ENCODE results near the gene ZFAND3. TPM values are rescaled to one million over a fixed set of nuclear protein-coding genes. Genes with fewer than 3 reads are reported as not detected.
A peak's percentile ranks its signal among the peaks of the same experiment; 100 is the strongest.

Gene ZFAND3
- total and polyA plus RNA-seq, 2 of the 4 experiments (the other 2 are of a cell fraction): 10.9 to 26.7 TPM

DNA sequence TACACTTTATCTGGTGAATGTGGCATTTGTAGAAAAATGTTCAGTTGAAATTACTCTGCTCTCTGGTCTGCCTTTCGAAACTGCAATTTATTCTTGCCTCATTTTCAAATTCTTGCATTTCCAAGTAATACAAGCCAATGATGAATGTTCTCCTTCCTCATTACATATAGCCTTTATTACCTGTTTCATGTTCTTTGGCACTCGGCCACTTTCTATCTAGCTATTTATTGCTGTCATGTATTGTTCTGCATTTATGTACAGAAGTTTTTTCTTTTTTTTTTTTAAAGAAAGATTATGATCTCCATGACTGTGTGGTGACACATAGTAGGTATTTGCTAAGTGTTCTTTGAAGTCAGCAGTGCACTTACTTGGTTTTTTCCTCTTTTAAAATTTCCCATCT is 261.4 kb downstream of the ZFAND3 start:
- Histone ChIP-seq H3K27ac (ENCODE audit: insufficient read depth, low read length) (peak overlapping the region; percentile 8; the same call in 1 of the 2 replicates), H3K9me3 (ENCODE audit: control insufficient read depth, insufficient read depth, low read length) (no peaks in the 10 kb centered on the region), H3K14ac (replicated peaks; ENCODE audit: low read depth, low read length) (0 out of 2 replicates have a peak overlapping the region, but pooled peaks have one; percentile 34), H2BK15ac (ENCODE audit: low read depth, low read length) (no peak overlapping the region), H3K36me3 (ENCODE audit: control insufficient read depth, insufficient read depth, low read length) (peaks cover 5% of the 10 kb centered on the region), H3K4me3 (ENCODE audit: insufficient read depth, low read depth, low read length) (no peak overlapping the region), H3K23ac (ENCODE audit: low read depth, low read length) (no peak overlapping the region; the same call in 1 of the 2 replicates), H2AK5ac (ENCODE audit: low read depth, low read length) (no peak overlapping the region), H3K79me1 (ENCODE audit: low read depth in 1 of 2, low read length in 2 of 2) (peaks cover 42 to 60% of the 10 kb centered on the region in 2 experiments), H2BK120ac (ENCODE audit: low read depth, low read length) (no peak overlapping the region), H2BK20ac (ENCODE audit: low read depth, low read length) (no peak overlapping the region), H4K8ac (ENCODE audit: low read depth in 2 of 2, low read length in 2 of 2) (peak overlapping the region in 1 of 2 experiments; percentile 30; a peak in 1 of 4 replicates), H3K27me3 (ENCODE audit: control insufficient read depth, insufficient read depth, low read length) (no peaks in the 10 kb centered on the region), H3K4ac (ENCODE audit: low read depth, low read length) (no peak overlapping the region), H3K9ac (ENCODE audit: low read depth, low read length) (no peak overlapping the region), H2BK5ac (ENCODE audit: low read depth, low read length, poor library complexity, severe bottlenecking) (peak overlapping the region; percentile 73), H3K18ac (ENCODE audit: low read depth, low read length) (no peak overlapping the region), H2AK9ac (replicated peaks; ENCODE audit: low read depth, low read length, poor library complexity) (no peak overlapping the region), H4K5ac (ENCODE audit: low read depth, low read length) (no peak overlapping the region), H3K56ac (ENCODE audit: extremely low read depth, insufficient read depth, low read length) (no peak overlapping the region), H4K91ac (ENCODE audit: insufficient read depth, low read depth, low read length) (no peak overlapping the region), H4K20me1 (ENCODE audit: insufficient read depth, low read length) (peaks cover 42% of the 10 kb centered on the region; the same call in 1 of the 2 replicates), H3K4me1 (ENCODE audit: control insufficient read depth, insufficient read depth, low read length) (peaks cover 5% of the 10 kb centered on the region), H3K9me1 (ENCODE audit: insufficient read depth, low read length) (peaks cover 20% of the 10 kb centered on the region), H2AFZ (replicated peaks; ENCODE audit: low read length, poor library complexity) (no peak overlapping the region), H3K4me2 (ENCODE audit: low read depth, low read length) (0 out of 2 replicates have a peak overlapping the region, but pooled peaks have one; percentile 44)
- ATAC-seq (ENCODE audit: low read depth) (peak; percentile 30; the same call in 1 of the 2 replicates), DNase-seq (no peak)
- dilution Hi-C loops (cut with HindIII; ENCODE audit: low sequenced_read_pairs, unreplicated experiment): no loop called here
- WGBS, 2 experiments (ENCODE audit: extremely low coverage in 2 of 2, insufficient read length in 1 of 2): 100% methylated on average over 1 of the region's 2 CpGs; no CpG with 5 or more reads in 1 of the 2 experiments
- intact Hi-C loops (cut with micrococcal nuclease): no loop called here
- in situ Hi-C loops (cut with MboI; ENCODE audit: low sequenced_read_pairs): no loop called here
- no TSS peak for BruUV-seq (replicated peaks)
- POLR2A ChIA-PET (ENCODE audit: unreplicated experiment): no interaction called here
- CTCF ChIA-PET: interaction anchor here (0.6 kb wide), 1 partner anchor 111 kb away, joined by 12 read pairs; no protein-coding TSS in a partner anchor
- TF ChIP-seq CEBPB (IDR thresholded peaks at IDR 0.05; ENCODE audit: low read depth, low read length) (0 out of 2 replicates have a peak, but pooled peaks have one; percentile 28), BHLHE40 (IDR thresholded peaks at IDR 0.05; ENCODE audit: low read depth, low read length) (no peak)

Measured in IMR-90 (cell line).